HL-60/S4 (cell line): ENCODE measurements around the gene CDKL2.
"Not testable (repeated sequence)": the region's sequence is repeated elsewhere in the genome, so short reads cannot be mapped to it uniquely, and the experiment has no call there.

ENCODE experiments used
- in situ Hi-C: fragments of 300-500 bp; cut with MboI; formaldehyde crosslinking; loops from 2 replicates; pipeline ENCODE4 v1.14.3; 2022; ENCODE audit warnings: low sequenced_read_pairs

The CDKL2 gene

GRCh38 chr4:75630174-75630936, at the start of gene CDKL2:
CDKL2 (minus strand) TSS chr4:75630528; CDS start chr4:75625988, 4,540 bp downstream.
- in situ Hi-C loops = no loop called here

- in situ Hi-C loops = no loop called here
Observed at GRCh38 chr4:75678965-75679364, 48.6 kb upstream of the CDKL2 start.

GRCh38 chr4:75678473-75678872, 48.1 kb upstream of the CDKL2 start:
- in situ Hi-C loops = no loop called here

GRCh38 chr4:75675004-75675531, 44.7 kb upstream of the CDKL2 start:
- in situ Hi-C loops = no loop called here

GRCh38 chr4:75673959-75674328, 43.6 kb upstream of the CDKL2 start:
- in situ Hi-C loops = no loop called here

GRCh38 chr4:75673027-75673958, 43.0 kb upstream of the CDKL2 start, which contains the start of gene G3BP2:
G3BP2 (minus strand) TSS chr4:75673411; CDS start chr4:75662025, 11,386 bp downstream.
- in situ Hi-C loops = no loop called here

- in situ Hi-C loops = no loop called here
Observed at GRCh38 chr4:75672461-75673026, 42.2 kb upstream of the CDKL2 start.

- in situ Hi-C loops = no loop called here
Observed at GRCh38 chr4:75671802-75672421, 41.6 kb upstream of the CDKL2 start.

GRCh38 chr4:75668596-75668995, 38.3 kb upstream of the CDKL2 start:
- in situ Hi-C loops = no loop called here

GRCh38 chr4:75667636-75668035, 37.3 kb upstream of the CDKL2 start:
- in situ Hi-C loops = not testable (repeated sequence)

GRCh38 chr4:75666299-75666698, 36.0 kb upstream of the CDKL2 start:
- in situ Hi-C loops = no loop called here

GRCh38 chr4:75664604-75665003, 34.3 kb upstream of the CDKL2 start:
- in situ Hi-C loops = not testable (repeated sequence)

- in situ Hi-C loops = no loop called here
Observed at GRCh38 chr4:75662626-75663025, 32.3 kb upstream of the CDKL2 start.

GRCh38 chr4:75660491-75660890, 30.2 kb upstream of the CDKL2 start:
- in situ Hi-C loops = no loop called here

- in situ Hi-C loops = no loop called here
Observed at GRCh38 chr4:75659512-75660031, 29.2 kb upstream of the CDKL2 start.

- in situ Hi-C loops = no loop called here
Observed at GRCh38 chr4:75658876-75659275, 28.5 kb upstream of the CDKL2 start.

GRCh38 chr4:75655562-75655961, 25.2 kb upstream of the CDKL2 start:
- in situ Hi-C loops = no loop called here

- in situ Hi-C loops = no loop called here
Observed at GRCh38 chr4:75654905-75655304, 24.6 kb upstream of the CDKL2 start.

- in situ Hi-C loops = no loop called here
Observed at GRCh38 chr4:75653845-75654503, 23.6 kb upstream of the CDKL2 start.

GRCh38 chr4:75644095-75644494, 13.8 kb upstream of the CDKL2 start:
- in situ Hi-C loops = no loop called here
